IPS-18a (cell line): ENCODE results near the gene ZNF213.
"Not testable (repeated sequence)": the region's sequence is repeated elsewhere in the genome, so short reads cannot be mapped to it uniquely, and the experiment has no call there.

Experiments used
- H3K27ac ChIP-seq: one replicate; pipeline ENCODE4 v1.5.1; 2013; ENCODE audit warnings: low read length
- H3K27me3 ChIP-seq: one replicate; pipeline ENCODE4 v1.6.1; 2013; ENCODE audit warnings: mild to moderate bottlenecking, low read length; ENCODE audit not compliant: control insufficient read depth, insufficient read depth
- H3K36me3 ChIP-seq: one replicate; pipeline ENCODE4 v1.6.1; 2013; ENCODE audit warnings: low read depth, low read length; ENCODE audit not compliant: control insufficient read depth
- H3K4me1 ChIP-seq: one replicate; pipeline ENCODE4 v1.6.1; 2013; ENCODE audit warnings: low read depth, low read length; ENCODE audit not compliant: control insufficient read depth
- H3K4me3 ChIP-seq: one replicate; pipeline ENCODE4 v1.5.1; 2013; ENCODE audit warnings: low read length
- H3K9ac ChIP-seq: one replicate; pipeline ENCODE4 v1.6.1; 2013; ENCODE audit warnings: mild to moderate bottlenecking, low read length, moderate library complexity
- H3K9me3 ChIP-seq: one replicate; pipeline ENCODE4 v1.6.1; 2013; ENCODE audit warnings: low read depth, low read length; ENCODE audit not compliant: control insufficient read depth

The ZNF213 gene

DNA sequence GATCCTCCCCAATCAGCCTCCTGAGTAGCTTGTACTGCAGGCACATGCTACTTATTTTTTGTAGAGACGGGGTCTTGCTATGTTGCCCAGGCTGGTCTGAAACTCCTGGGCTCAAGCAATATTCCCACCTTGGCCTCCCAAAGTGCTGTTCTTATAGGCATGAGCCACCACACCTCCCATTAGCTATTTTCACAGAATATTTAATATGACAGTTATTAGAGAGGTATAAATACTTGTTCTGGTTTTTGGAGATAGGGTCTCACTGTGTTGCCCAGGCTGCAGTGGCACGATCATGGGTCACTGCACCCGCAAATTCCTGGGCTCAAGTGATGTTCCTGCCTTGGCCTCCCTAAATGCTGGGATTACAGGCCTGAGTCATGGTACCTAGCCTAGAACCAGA is 21.1 kb downstream of the ZNF213 start:
- peaks cover 12% of the 10 kb centered on the region for H3K27me3 ChIP-seq
- peaks cover 4% of the 10 kb centered on the region for H3K4me1 ChIP-seq
- no peak overlapping the region for H3K9ac ChIP-seq
- no peaks in the 10 kb centered on the region for H3K9me3 ChIP-seq
- no peaks in the 10 kb centered on the region for H3K36me3 ChIP-seq
- H3K27ac ChIP-seq = no peak overlapping the region
- H3K4me3 ChIP-seq = no peak overlapping the region

- Histone ChIP-seq H3K36me3 (no peaks in the 10 kb centered on the region), H3K9ac (no peak overlapping the region), H3K9me3 (no peaks in the 10 kb centered on the region), H3K4me1 (peaks cover 4% of the 10 kb centered on the region), H3K27me3 (peaks cover 12% of the 10 kb centered on the region), H3K27ac (no peak overlapping the region), H3K4me3 (peak overlapping the region; percentile 85)
These were observed 22.6 kb downstream of the ZNF213 start for GRCh38 chr16:3157229-3158025.

DNA sequence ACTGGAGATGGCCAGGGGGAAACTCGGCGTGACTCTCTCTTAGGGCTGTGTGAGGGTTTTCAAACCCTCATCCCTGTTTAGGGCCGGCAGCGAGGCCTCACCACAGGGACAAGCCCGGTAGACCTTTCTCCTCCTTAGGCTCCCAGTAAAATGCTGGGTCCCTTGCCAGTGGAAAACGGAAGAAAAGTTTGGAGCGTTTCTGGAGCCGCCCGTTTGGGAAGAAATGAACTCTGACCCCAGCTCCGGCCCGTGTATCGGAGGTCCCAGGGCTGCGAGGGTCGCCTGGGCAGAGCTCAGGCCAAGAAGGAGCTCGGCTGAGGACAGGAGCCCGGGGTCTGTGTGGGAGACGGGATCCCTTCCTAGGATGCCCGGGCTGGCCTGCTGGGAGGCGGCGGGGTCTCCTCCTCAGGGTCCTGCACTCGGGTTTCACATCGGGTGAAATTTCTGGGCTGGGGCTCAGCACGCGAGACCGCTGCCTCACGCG is 23.2 kb downstream of the ZNF213 start:
- Histone ChIP-seq H3K27ac (no peak overlapping the region), H3K27me3 (peaks cover 12% of the 10 kb centered on the region), H3K4me1 (peaks cover 4% of the 10 kb centered on the region), H3K9me3 (no peaks in the 10 kb centered on the region), H3K9ac (peak overlapping the region; percentile 45), H3K36me3 (no peaks in the 10 kb centered on the region), H3K4me3 (peak overlapping the region; percentile 85)

- Histone ChIP-seq H3K4me1 (peaks cover 4% of the 10 kb centered on the region), H3K36me3 (no peaks in the 10 kb centered on the region), H3K4me3 (peak overlapping the region; percentile 85), H3K9me3 (no peaks in the 10 kb centered on the region), H3K27ac (no peak overlapping the region), H3K27me3 (peaks cover 12% of the 10 kb centered on the region), H3K9ac (peak overlapping the region; percentile 60)
These were observed 23.9 kb downstream of the ZNF213 start for GRCh38 chr16:3158510-3159314.

DNA sequence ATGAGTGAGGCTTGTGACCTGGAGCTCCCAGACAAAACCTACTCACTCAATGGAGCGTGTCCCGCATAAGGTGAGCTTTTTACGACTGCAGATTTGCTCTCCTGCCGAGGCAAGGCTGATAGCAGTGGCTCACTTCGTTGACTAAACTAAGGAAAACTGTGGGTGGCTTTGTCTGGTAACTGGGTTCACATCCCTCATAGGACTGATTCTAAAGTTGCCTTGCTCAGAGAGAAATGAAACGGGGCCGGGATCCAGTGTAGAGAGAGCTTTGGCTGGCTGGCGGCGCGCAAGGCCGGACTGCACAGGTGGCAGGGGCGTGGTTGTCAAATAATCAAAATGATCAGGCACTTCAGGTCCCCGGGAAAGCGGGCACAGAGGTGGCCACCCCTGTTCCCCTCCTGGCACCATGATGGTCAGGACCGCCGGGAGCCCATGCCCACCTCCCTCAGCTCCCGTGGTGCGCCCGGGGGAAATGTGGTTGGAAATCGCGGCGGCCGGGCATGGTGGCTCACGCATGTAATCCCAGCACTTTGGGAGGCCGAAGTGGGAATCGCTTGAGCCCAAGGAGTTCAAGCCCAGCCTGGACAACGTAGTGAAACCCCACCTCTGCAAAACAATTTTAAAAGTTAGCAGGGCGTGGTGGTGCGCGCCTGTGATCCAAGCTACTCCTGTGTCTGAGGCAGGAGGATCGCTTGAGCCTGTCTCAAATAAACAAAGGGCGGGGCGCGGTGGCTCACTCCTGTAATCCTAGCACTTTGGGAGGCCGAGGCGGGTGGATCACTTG is 26.6 kb downstream of the ZNF213 start:
- Histone ChIP-seq H3K27me3 (peaks cover 12% of the 10 kb centered on the region), H3K9ac (no peak overlapping the region), H3K27ac (no peak overlapping the region), H3K36me3 (no peaks in the 10 kb centered on the region), H3K4me1 (peaks cover 4% of the 10 kb centered on the region), H3K9me3 (no peaks in the 10 kb centered on the region), H3K4me3 (no peak overlapping the region)

DNA sequence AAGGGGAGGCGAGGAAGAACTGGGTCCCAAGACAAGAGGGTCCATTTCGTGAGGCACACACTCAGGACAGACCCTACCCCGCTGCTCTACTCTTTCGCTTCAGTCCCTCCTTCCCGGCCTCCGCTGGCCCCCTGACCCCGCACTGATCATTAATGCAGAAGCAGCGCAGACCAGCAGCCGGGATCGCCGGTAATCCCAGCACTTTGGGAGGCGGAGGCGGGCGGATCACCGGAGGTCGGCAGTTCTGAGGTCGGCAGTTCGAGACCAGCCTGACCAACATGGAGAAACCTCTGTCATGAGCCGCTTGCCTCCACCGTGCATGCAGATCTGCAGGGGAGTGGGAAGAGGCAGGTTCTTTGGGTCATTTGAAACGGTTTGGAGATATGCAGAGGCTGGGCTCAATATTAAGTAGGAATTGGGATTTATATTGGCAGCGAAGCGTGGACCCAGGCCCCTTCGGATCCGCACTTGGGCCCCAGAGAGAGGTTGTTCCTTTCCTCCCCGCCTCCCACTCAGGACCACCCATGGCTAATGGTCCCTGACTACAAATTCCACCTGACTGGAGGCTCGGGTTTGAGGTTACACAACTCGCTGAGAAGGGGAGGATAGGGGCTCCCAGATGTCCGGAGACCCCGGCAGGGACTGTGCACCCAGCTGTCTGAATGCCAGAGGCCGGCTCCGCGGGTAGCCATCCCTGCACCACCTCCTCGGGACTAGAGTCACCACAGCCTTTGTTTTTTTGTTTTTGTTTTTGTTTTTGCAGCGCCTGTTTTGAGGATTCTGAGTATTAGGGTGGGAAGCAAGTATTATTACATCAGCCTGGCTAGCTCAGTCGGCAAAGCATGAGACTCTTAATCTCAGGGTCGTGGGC is 29.5 kb downstream of the ZNF213 start:
- H3K4me3 ChIP-seq = no peak overlapping the region
- H3K4me1 ChIP-seq = no peaks in the 10 kb centered on the region
- peaks cover 13% of the 10 kb centered on the region for H3K27me3 ChIP-seq
- H3K36me3 ChIP-seq = no peaks in the 10 kb centered on the region
- no peak overlapping the region for H3K27ac ChIP-seq
- H3K9me3 ChIP-seq = no peaks in the 10 kb centered on the region
- H3K9ac ChIP-seq = no peak overlapping the region

DNA sequence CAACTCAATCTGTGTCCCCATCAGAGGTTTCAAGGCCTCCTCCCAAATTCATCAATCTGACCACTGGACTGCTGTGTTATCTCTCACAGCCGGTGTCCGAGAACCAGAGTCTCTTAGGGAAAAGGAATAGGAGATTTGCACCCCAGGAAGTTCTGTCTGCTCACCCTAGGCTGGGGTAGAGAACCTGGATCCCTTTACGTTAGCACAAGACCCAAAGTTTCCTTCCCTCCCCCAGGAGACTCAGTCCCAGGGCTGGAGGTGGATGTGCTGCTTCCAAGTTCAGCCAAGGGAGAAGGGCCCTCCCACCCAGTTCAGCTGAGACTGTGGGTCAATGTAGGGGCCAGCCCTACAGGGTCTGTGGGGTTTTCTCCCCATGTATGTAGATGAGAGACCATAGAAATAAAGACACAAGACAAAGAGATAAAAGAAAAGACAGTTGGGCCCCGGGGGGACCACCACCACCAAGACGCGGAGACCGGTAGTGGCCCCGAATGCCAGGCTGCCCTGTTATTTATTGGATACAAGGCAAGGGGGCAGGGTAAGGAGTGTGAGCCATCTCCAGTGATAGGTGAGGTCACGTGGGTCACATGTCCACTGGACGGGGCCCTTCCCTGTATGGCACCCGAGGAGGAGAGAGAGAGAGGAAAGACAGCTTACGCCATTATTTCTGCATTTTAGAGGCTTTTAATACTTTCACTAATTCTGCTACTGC is 30.4 kb downstream of the ZNF213 start:
- Histone ChIP-seq H3K4me3 (no peak overlapping the region), H3K9ac (no peak overlapping the region), H3K27me3 (peaks cover 22% of the 10 kb centered on the region), H3K9me3 (no peaks in the 10 kb centered on the region), H3K27ac (no peak overlapping the region), H3K4me1 (no peaks in the 10 kb centered on the region), H3K36me3 (no peaks in the 10 kb centered on the region)

GRCh38 chr16:3166505-3166886 is 31.7 kb downstream of the ZNF213 start:
- peaks cover 34% of the 10 kb centered on the region for H3K27me3 ChIP-seq
- H3K9me3 ChIP-seq = no peaks in the 10 kb centered on the region
- no peaks in the 10 kb centered on the region for H3K4me1 ChIP-seq
- H3K27ac ChIP-seq = no peak overlapping the region
- H3K4me3 ChIP-seq = no peak overlapping the region
- H3K36me3 ChIP-seq = no peaks in the 10 kb centered on the region
- no peak overlapping the region for H3K9ac ChIP-seq

- not testable (repeated sequence) for H3K36me3 ChIP-seq, H3K9me3 ChIP-seq, H3K9ac ChIP-seq, H3K4me1 ChIP-seq, H3K4me3 ChIP-seq, H3K27ac ChIP-seq
- H3K27me3 ChIP-seq = peaks cover 47% of the 10 kb centered on the region
These were observed 33.9 kb downstream of the ZNF213 start for GRCh38 chr16:3168729-3169128.

DNA sequence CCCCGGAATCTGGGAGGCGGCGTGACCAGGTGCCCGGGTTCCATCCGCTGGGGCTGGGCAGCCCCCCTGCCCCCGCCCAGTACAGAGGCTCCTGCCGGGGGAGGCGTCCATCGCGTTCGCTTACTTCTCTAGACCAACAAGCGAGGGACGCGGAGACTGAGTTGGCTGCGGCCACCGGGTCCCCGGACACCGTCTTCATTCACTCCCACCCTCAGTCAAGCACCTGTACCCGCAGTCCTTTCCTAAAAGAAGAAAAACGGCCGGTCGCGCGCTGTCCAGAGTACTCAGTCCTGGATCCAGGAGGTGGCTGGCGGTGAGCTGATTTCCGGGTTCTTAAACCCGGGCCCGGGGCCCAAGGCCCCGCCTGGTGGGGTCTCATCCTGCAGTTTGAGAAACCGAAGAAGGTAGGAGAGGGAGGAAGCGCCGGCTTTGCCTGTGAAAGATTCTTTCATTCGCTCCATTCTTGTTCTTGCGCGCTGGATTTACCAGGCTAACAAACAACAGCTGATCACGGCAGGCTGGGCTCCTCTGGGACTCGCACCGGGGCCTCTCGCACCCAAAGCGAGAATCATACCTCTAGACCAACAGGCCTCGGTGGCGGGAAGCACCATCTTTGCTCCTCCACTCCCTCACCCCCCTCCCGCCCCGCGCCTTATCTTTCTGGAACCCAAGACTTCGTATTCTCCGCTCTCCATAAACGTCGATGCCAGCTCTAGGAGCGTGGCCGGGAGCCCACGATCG is 35.8 kb downstream of the ZNF213 start:
- no peak overlapping the region for H3K27ac ChIP-seq
- H3K9ac ChIP-seq = no peak overlapping the region
- H3K4me1 ChIP-seq = peaks cover 4% of the 10 kb centered on the region
- H3K9me3 ChIP-seq = no peaks in the 10 kb centered on the region
- H3K36me3 ChIP-seq = no peaks in the 10 kb centered on the region
- peaks cover 65% of the 10 kb centered on the region for H3K27me3 ChIP-seq
- H3K4me3 ChIP-seq = peak overlapping the region; percentile 64
